B cell (primary cell): ENCODE data around the gene RPL28.

ENCODE experiments used
- CTCF ChIP-seq: fragments of 200-600 bp; IDR thresholded peaks from one replicate; pipeline ENCODE4 v1.8.0; 2022; ENCODE audit warnings: antibody characterized with exemption, mild to moderate bottlenecking
- EZH2 ChIP-seq: IDR thresholded peaks from 2 replicates; pipeline ENCODE4 v1.6.1; 2012; ENCODE audit warnings: borderline replicate concordance, low read depth, mild to moderate bottlenecking, moderate library complexity, low read length; ENCODE audit not compliant: insufficient read depth, poor library complexity, severe bottlenecking

- no peak for TF ChIP-seq CTCF
- TF ChIP-seq EZH2, result no peak
Observed at GRCh38 chr19:55350620-55351315, 35.0 kb upstream of the RPL28 start.
